ENCODE results near the gene SMIM33.

DNA sequence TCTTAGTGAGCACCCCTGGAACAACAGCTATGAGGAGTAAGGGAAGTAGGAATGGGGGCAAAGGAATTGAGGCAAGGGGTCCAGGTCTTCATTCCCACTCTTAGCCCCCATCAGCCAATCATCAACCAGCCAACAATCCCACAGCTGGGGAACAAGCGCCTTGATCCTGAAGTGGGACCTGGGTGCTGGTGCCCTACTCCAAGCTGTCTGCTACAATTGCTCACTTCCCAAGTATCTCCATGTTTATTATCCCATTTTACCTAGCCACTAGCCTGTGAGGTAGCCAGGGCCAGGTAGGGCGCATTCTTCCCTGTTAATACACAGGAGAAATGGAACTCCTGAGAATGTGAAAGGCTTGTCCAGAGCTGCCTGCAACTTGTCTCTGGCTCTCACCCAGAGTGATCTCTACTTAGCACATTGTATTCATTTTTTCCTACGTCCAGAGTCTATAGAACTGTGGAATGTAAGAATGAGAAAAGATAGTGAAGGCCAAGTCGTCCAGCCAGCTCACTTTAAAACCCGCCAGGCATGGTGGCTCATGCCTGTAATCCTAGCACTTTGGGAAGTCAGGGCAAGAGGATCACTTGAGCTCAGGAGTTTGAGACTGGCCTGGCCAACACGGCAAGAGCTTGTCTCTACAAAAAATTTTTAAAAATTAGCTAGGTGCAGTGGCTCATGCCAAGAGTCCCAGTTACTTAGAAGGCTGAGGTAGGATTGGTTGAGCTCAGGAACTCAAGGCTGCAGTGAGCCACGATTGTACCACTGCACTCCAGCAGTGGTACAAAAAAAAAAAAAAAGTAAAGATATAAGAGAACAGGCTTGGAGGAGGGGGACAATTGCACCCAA lies 25.3 kb upstream of the SMIM33 start:
- TF ChIP-seq, protein P1, sequence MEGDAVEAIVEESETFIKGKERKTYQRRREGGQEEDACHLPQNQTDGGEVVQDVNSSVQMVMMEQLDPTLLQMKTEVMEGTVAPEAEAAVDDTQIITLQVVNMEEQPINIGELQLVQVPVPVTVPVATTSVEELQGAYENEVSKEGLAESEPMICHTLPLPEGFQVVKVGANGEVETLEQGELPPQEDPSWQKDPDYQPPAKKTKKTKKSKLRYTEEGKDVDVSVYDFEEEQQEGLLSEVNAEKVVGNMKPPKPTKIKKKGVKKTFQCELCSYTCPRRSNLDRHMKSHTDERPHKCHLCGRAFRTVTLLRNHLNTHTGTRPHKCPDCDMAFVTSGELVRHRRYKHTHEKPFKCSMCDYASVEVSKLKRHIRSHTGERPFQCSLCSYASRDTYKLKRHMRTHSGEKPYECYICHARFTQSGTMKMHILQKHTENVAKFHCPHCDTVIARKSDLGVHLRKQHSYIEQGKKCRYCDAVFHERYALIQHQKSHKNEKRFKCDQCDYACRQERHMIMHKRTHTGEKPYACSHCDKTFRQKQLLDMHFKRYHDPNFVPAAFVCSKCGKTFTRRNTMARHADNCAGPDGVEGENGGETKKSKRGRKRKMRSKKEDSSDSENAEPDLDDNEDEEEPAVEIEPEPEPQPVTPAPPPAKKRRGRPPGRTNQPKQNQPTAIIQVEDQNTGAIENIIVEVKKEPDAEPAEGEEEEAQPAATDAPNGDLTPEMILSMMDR (IDR thresholded peaks at IDR 0.05): no peak
- no peak for TF ChIP-seq POLR2A (IDR thresholded peaks at IDR 0.05)
